ENCODE data around the gene PIP4P1. TPM values are rescaled to one million over a fixed set of nuclear protein-coding genes. Genes with fewer than 3 reads are reported as not detected.

PIP4P1 gene
- total RNA-seq, 3 donors from 2014 or later (not counting 1 experiment from before 2014, with no cell fraction given) = 61.5 to 68.2 (median 63.3) TPM

GRCh38 chr14:20503898-20504297 is 42.7 kb upstream of the PIP4P1 start:
- Histone ChIP-seq H3K27ac (ENCODE audit: low read length) (no peak overlapping the region), H3K27me3 (ENCODE audit: control insufficient read depth, insufficient read depth, low read length) (no peaks in the 10 kb centered on the region), H3K4me1 (ENCODE audit: control insufficient read depth, insufficient read depth, low read length) (no peaks in the 10 kb centered on the region), H3K36me3 (ENCODE audit: control insufficient read depth, insufficient read depth, low read length) (no peaks in the 10 kb centered on the region), H3K4me3 (ENCODE audit: low read length) (no peak overlapping the region), H3K9me3 (ENCODE audit: control insufficient read depth, insufficient read depth, low read length) (no peaks in the 10 kb centered on the region)
- WGBS (ENCODE audit: insufficient coverage) = 39% methylated on average over 6 of the region's 6 CpGs
- no peaks in the 10 kb centered on the region for H3K4me1 Mint-ChIP-seq
- ATAC-seq (no peak), DNase-seq (no peak)
- no peaks in the 10 kb centered on the region for H3K36me3 Mint-ChIP-seq
- H3K27ac Mint-ChIP-seq = no peak overlapping the region
- peaks cover 0 to 8% of the 10 kb centered on the region in 2 donors for H3K27me3 Mint-ChIP-seq (ENCODE audit: low read depth in 2 of 2)
- no peaks in the 10 kb centered on the region for H3K9me3 Mint-ChIP-seq
- no peak for TF ChIP-seq CTCF (IDR thresholded peaks at IDR 0.05)
- H3K4me3 Mint-ChIP-seq = no peak overlapping the region
- intact Hi-C loops (cut with micrococcal nuclease) = no loop called here

GRCh38 chr14:20501346-20501745 is 40.1 kb upstream of the PIP4P1 start:
- Histone ChIP-seq H3K27ac (ENCODE audit: low read length) (no peak overlapping the region), H3K4me1 (ENCODE audit: control insufficient read depth, insufficient read depth, low read length) (no peaks in the 10 kb centered on the region), H3K9me3 (ENCODE audit: control insufficient read depth, insufficient read depth, low read length) (no peaks in the 10 kb centered on the region), H3K36me3 (ENCODE audit: control insufficient read depth, insufficient read depth, low read length) (no peaks in the 10 kb centered on the region), H3K4me3 (ENCODE audit: low read length) (no peak overlapping the region), H3K27me3 (ENCODE audit: control insufficient read depth, insufficient read depth, low read length) (no peaks in the 10 kb centered on the region)
- DNase-seq (no peak), ATAC-seq (no peak)
- no peaks in the 10 kb centered on the region for H3K4me1 Mint-ChIP-seq
- H3K27ac Mint-ChIP-seq = no peak overlapping the region
- peaks cover 0 to 8% of the 10 kb centered on the region in 2 donors for H3K27me3 Mint-ChIP-seq (ENCODE audit: low read depth in 2 of 2)
- intact Hi-C loops (cut with micrococcal nuclease) = no loop called here
- no peaks in the 10 kb centered on the region for H3K9me3 Mint-ChIP-seq
- H3K4me3 Mint-ChIP-seq = no peak overlapping the region
- no peak for TF ChIP-seq CTCF (IDR thresholded peaks at IDR 0.05)
- H3K36me3 Mint-ChIP-seq = no peaks in the 10 kb centered on the region
- 90% methylated on average over 2 of the region's 2 CpGs for WGBS (ENCODE audit: insufficient coverage)

GRCh38 chr14:20499881-20500280 is 38.6 kb upstream of the PIP4P1 start:
- ATAC-seq = no peak
- Mint-ChIP-seq H3K27me3 (ENCODE audit: low read depth in 2 of 2) (peaks cover 0 to 8% of the 10 kb centered on the region in 2 donors), H3K27ac (no peak overlapping the region), H3K4me1 (no peaks in the 10 kb centered on the region), H3K36me3 (no peaks in the 10 kb centered on the region), H3K9me3 (no peaks in the 10 kb centered on the region), H3K4me3 (no peak overlapping the region)
- H3K4me3 ChIP-seq (ENCODE audit: low read length) = no peak overlapping the region
- WGBS (ENCODE audit: insufficient coverage) = 92% methylated on average over 5 of the region's 5 CpGs
- no peak overlapping the region for H3K27ac ChIP-seq (ENCODE audit: low read length)
- H3K36me3 ChIP-seq (ENCODE audit: control insufficient read depth, insufficient read depth, low read length) = no peaks in the 10 kb centered on the region
- no peaks in the 10 kb centered on the region for H3K4me1 ChIP-seq (ENCODE audit: control insufficient read depth, insufficient read depth, low read length)
- intact Hi-C loops (cut with micrococcal nuclease) = no loop called here
- DNase-seq = no peak
- H3K9me3 ChIP-seq (ENCODE audit: control insufficient read depth, insufficient read depth, low read length) = no peaks in the 10 kb centered on the region
- no peaks in the 10 kb centered on the region for H3K27me3 ChIP-seq (ENCODE audit: control insufficient read depth, insufficient read depth, low read length)
- no peak for TF ChIP-seq CTCF (IDR thresholded peaks at IDR 0.05)

GRCh38 chr14:20499108-20499507 is 37.9 kb upstream of the PIP4P1 start:
- intact Hi-C loops (cut with micrococcal nuclease) = no loop called here

More at GRCh38 chr14:20499108-20499507, 37.9 kb upstream of the PIP4P1 start:
- Mint-ChIP-seq H3K9me3 (no peaks in the 10 kb centered on the region), H3K4me3 (no peak overlapping the region), H3K27ac (no peak overlapping the region), H3K27me3 (ENCODE audit: low read depth in 2 of 2) (peaks cover 3 to 8% of the 10 kb centered on the region in 2 donors), H3K36me3 (no peaks in the 10 kb centered on the region), H3K4me1 (no peaks in the 10 kb centered on the region)
- no peaks in the 10 kb centered on the region for H3K27me3 ChIP-seq (ENCODE audit: control insufficient read depth, insufficient read depth, low read length)
- no peak overlapping the region for H3K4me3 ChIP-seq (ENCODE audit: low read length)
- H3K9me3 ChIP-seq (ENCODE audit: control insufficient read depth, insufficient read depth, low read length) = no peaks in the 10 kb centered on the region
- TF ChIP-seq CTCF (IDR thresholded peaks at IDR 0.05) = no peak
- H3K36me3 ChIP-seq (ENCODE audit: control insufficient read depth, insufficient read depth, low read length) = no peaks in the 10 kb centered on the region
- 75% methylated on average over 4 of the region's 4 CpGs for WGBS (ENCODE audit: insufficient coverage)
- ATAC-seq = no peak
- DNase-seq = no peak
- no peaks in the 10 kb centered on the region for H3K4me1 ChIP-seq (ENCODE audit: control insufficient read depth, insufficient read depth, low read length)
- H3K27ac ChIP-seq (ENCODE audit: low read length) = no peak overlapping the region

Measured in natural killer cell (primary cell).